Amniotic epithelial cell (primary cell): Measurements from ENCODE around the gene DHFR2.
"Not testable (repeated sequence)": the region's sequence is repeated elsewhere in the genome, so short reads cannot be mapped to it uniquely, and the experiment has no call there.

Experiments
- DNase-seq: peaks from one replicate; pipeline ENCODE4 v3.0.0-alpha.2; 2010; ENCODE audit warnings: low read depth

Gene DHFR2

GRCh38 chr3:94062513-94063404 lies at the start of gene DHFR2, which contains the start of gene NSUN3:
Gene DHFR2, minus strand, starts transcription at chr3:94062916. Its CDS starts 1,405 bp downstream, at chr3:94061511.
Gene NSUN3, plus strand, starts transcription at chr3:94063061. Its CDS starts 66 bp downstream, at chr3:94063127.
- peak; percentile 96 for DNase-seq

GRCh38 chr3:94110854-94111253 lies 48.1 kb upstream of the DHFR2 start:
- no peak for DNase-seq

- DNase-seq = peak; percentile 47
These were observed 47.5 kb upstream of the DHFR2 start for GRCh38 chr3:94110232-94110631.

DNA sequence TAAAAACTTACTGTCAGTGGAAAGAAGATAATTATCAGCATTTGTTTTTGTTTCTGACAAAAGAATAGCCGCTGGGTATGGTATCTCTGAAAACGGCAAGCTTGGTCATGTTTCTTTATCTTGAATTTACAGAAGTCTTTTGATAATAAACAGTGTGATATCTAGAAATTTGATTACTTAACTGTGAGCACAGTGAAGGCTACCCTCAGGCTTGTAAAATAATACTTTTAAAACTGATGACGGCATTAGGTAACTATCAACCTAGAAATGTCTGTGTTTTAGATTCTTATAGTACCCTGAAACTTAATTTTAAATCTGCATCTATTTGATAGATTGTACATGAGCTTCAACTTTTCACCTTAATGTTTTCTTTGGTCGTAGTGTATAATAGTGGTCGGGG lies 43.6 kb upstream of the DHFR2 start:
- DNase-seq = no peak

DNA sequence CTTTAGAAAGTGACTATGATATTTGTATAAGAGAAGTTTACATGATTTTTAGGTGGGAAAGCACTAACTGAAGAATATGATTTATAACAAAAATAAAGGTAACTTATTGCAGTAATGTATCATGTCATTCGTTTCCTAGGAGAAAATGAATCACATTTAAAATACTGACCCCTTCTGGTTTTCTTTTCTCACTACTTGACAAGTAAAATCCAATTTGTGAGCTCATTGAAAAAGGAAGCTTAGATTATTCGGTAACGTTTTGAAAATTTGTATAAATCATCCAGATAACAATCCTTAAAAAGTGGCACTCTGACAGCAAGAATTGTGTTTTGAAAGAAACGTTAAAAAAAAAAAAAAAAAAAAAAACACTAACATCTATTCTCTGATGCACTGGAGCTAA lies 39.1 kb upstream of the DHFR2 start:
- DNase-seq = peak; percentile 33

DNA sequence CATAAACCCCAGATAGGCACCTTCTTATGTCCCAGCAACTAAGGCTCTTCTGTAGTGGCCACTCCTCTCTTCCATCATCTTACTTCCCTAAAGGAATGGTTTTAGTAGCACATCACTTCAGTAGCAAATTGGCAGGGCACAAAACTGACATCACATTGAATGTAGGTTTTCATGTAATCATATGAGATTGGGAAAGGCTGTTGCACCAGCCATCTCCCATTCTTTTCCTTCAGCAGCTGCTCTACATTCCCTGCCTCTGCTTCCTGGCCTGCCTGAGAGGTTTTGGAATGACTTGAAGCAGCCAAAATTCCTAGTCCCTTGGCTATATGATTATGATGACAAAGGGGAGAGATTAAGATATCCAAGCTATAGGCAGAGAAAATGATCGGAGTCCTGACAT lies 36.6 kb upstream of the DHFR2 start:
- DNase-seq = peak; percentile 21

DNA sequence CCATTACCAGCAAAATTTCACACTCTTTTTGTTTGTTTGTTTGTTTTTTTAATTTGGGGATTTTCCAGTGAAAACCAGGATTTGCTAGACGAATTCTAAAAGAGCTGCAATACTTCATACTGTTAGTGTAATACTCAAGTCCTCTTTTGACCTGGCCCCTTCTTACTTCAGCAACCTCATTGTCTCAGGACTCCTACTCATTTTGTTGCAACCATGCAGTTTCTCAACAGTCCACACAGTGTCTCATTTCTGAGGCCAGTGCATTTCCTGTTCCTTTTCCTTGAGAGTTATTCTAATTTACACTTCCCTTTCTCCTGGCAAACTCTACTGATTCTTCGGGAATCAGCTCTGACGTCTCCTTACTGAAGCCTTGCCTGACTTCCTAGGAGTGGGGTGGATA lies 35.7 kb upstream of the DHFR2 start:
- DNase-seq = peak; percentile 87

- DNase-seq = no peak
These were observed 32.4 kb upstream of the DHFR2 start for GRCh38 chr3:94095111-94095510.

DNA sequence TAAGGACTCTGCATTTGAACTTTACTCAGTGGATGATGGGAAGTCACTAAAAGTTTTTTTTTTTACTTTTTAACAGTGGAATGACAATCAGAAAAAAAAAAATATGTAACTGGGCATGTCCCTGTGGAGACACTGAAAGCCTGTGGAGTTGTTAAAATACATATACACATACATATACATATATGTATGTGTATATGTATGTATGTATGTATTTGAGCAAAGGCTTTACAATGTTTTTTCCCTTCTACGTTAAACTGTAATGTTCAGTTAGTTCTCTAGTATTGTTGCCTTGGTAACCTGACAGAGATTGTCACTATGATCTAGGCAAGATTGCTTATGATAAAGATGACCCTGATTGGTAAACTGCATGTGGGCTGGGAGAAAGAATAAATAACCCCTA lies 30.4 kb upstream of the DHFR2 start:
- no peak for DNase-seq

GRCh38 chr3:94092086-94092485 lies 29.4 kb upstream of the DHFR2 start:
- DNase-seq = no peak

GRCh38 chr3:94089126-94089525 lies 26.4 kb upstream of the DHFR2 start:
- no peak for DNase-seq

DNA sequence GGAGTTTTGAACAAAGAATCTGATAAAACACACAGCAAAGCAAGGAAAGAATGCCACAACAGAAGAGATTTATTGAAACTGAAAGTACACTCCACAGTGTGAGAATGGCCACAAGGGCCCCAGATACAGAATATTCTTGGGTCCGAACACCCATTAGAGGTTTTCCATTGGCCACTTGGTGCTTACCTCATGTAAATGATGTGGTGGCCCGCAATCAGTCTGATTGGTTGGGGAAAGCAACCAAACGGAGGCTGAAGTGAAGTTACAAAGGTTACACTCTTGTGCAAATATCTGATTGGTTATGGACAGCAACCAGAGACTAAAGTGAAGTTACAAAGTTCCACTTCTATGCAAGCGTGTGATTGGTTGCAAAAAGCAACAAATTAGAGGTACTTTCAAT lies 20.5 kb upstream of the DHFR2 start:
- DNase-seq = no peak

DNA sequence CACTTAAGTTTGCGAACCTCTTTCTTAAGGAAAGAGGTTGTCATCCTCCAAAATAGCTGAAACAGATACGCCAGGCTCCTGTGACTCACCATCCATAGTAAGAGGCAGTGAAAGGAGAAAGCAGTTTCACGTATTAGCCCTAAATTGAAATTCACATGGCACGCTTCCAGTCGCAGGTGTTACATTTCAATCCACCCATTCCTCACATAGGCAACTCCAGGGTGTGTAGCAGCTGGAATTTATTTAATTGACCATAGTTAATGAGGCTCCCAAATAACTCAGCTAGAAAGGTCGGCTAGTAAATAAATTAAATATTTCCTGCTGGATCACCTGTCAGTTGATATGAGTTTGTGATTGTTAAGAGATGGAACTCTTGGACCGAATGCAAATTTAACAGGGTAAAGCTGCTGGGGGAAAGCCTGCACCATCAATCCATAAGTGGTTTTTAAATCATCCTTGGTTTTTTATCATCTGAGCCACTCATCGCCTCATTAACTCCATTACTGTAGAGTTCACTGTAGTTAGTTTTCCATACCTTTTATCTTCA lies 19.7 kb upstream of the DHFR2 start:
- no peak for DNase-seq

GRCh38 chr3:94081884-94082283 lies 19.2 kb upstream of the DHFR2 start:
- DNase-seq = peak; percentile 12

DNA sequence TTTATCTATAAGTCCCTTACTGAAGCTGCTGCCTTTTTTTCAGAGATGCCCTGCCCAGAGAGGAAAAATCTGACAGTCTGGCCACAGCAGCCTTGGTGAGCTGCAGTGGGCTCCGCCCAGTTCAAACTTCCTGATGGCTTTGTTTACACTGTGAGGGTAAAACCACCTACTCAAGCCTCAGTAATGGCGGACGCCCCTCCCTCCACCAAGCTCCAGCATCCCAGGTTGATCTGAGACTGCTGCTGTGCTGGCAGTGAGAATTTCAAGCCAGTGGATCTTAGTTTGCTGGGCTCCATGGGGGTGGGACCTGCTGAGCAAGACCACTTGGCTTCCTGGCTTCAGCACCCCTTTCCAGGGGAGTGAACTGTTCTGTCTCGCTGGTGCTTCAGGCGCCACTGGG lies 17.8 kb upstream of the DHFR2 start:
- not testable (repeated sequence) for DNase-seq

- peak; percentile 56 for DNase-seq
These were observed 13.3 kb upstream of the DHFR2 start for GRCh38 chr3:94076055-94076454.

DNA sequence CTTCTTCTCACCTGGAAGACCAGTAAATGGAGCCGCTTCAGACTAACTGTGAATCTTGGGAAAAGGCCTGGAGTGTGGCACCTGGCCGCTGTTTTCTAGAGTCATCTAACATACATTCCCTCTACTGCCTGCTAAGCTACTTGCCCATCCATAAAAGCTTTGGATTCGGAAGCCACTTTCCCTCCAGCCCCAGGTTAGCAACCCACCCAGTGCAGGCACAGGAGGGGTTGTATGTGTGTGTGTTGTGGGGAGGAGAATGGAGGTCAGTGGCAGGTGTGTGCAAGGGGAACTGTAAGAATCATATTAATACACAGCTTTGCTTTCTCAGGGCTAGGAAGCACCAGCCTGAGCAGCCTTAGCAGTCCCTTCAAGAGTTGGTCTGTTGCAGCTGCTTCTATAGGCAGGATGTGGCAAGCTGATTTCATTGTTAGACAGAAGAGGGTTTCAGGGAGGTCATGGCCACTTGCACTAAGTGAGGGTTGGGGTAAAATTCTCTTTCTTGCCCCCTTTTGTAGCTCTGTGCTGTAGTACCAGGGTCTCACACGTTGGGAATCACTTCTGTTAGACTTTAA lies 9.1 kb upstream of the DHFR2 start:
- DNase-seq = no peak

DNA sequence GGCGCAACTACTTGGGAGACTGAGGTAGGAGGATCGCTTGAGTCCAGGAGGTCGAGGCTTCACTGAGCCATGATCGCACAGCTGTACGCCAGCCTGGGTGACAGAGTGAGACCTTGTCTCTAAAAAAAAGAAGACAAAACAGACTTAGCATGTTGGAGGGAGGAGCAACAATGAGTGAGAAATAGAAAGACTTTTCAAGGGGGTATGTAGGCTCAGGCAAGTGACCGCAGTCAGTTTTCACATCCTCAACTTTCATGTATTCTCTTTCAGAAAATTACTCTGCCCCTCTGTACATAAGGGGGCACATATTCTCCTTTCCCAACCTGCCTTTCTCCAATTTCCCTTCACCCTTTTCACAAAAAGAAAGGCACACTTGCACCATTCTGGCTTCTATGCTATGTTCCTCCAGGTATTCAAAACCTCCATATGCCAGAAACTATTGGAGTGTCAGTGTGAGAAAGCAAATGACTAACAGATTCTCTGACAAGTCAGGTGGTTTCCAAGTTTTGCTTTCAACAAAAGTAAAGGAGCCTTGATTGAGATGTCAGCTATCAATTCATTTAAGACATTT lies 7.7 kb upstream of the DHFR2 start:
- DNase-seq = no peak

GRCh38 chr3:94069194-94069813 lies 6.6 kb upstream of the DHFR2 start:
- peak; percentile 32 for DNase-seq

- no peak for DNase-seq
These were observed 4.1 kb upstream of the DHFR2 start for GRCh38 chr3:94066506-94067500.

DNA sequence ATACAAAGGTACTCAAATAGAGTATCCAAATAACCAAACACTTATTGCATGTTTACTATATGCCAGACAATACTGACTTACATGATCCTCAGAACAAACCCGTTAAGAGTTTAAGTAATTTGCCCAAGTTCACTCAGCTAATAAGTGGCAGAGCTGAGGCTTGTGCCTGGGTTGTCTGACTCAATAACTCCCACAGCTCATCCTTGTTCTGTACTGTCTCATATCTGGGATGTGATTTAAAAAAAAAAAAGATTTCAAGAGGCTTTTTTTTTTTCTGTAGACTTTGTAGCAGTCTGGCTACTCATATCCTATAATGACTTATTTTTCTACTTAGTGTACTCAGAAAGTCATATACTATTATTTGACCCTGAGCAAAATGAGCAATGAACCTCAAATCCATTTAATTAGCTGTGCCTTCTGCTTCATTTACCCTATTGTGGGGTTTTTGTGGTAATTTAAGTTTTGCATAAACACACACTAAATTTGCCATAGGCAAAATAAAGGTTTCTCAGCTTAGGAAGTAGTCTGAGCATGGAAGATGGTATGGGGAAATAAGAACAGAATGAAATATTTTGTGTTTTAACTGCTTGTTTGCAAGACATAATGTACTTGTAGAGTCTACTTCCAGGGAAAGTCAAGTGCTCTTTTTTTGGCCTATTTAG lies 3.2 kb upstream of the DHFR2 start:
- DNase-seq = no peak
